GM10248 (cell line): ENCODE data around the gene NFATC3.
"Not testable (repeated sequence)": the region's sequence is repeated elsewhere in the genome, so short reads cannot be mapped to it uniquely, and the experiment has no call there.

Experiments used
- CTCF ChIA-PET: fragments of 300-600 bp; sonication (Branson Sonifier 250); formaldehyde crosslinking; extraction: SDS; loops from one replicate; lab custom pipeline; 2021; ENCODE audit warnings: antibody characterized with exemption; lab: Yijun Ruan, JAX
- POLR2A ChIA-PET: fragments of 350-650 bp; sonication (Branson Sonifier 250); formaldehyde crosslinking; extraction: SDS; loops from one replicate; lab custom pipeline; 2020; ENCODE audit warnings: antibody characterized with exemption; lab: Yijun Ruan, JAX
- DNase-seq: peaks from one replicate; pipeline ENCODE4 v3.0.0; 2012; ENCODE audit errors: extremely low spot score
- TF ChIP-seq, protein P1 (sequence below): IDR thresholded peaks from 2 replicates; pipeline ENCODE4 v1.5.1; 2012; ENCODE audit warnings: mild to moderate bottlenecking, low read depth; ENCODE audit errors: extremely low read depth, missing control alignments, control extremely low read depth

NFATC3 gene

DNA sequence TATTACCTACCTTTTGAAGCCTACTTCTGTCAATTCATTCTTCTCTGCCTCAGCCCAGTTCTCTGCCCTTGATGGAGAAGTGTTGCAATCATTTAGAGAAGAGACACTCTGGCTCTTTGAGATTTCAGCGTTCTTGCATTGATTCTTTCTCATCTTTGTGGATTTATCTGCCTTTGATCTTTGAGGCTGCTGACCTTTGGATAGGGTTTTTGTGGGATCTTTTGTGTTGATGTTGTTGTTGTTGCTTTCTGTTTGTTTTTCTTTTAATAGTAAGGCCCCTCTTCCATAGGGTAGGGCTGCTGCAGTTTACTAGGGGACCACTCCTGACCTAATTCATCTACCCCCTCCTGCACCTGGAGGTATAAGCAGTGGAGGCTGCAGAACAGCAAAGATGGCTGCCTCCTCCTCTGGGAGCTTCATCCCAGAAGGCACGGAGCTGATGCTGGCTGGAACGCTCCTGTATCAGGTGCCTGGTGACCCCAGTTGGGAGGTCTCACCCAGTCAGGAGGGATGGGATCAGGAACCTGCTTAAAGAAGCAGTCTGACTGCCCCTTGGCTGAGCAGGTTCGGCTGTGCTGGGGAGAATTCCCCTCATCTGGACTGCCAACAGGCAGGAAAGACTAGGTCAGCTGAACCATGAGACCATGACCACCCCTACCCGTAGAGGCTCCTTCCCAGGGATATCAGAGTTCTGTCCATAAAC is 28.0 kb downstream of the NFATC3 start:
- POLR2A ChIA-PET = no interaction called here
- CTCF ChIA-PET = interaction anchor here (1.1 to 1.3 kb wide), 2 partner anchors 20 to 28 kb away, joined by 4 read pairs; partner anchors contain the start of gene NFATC3
- TF ChIP-seq, protein P1, sequence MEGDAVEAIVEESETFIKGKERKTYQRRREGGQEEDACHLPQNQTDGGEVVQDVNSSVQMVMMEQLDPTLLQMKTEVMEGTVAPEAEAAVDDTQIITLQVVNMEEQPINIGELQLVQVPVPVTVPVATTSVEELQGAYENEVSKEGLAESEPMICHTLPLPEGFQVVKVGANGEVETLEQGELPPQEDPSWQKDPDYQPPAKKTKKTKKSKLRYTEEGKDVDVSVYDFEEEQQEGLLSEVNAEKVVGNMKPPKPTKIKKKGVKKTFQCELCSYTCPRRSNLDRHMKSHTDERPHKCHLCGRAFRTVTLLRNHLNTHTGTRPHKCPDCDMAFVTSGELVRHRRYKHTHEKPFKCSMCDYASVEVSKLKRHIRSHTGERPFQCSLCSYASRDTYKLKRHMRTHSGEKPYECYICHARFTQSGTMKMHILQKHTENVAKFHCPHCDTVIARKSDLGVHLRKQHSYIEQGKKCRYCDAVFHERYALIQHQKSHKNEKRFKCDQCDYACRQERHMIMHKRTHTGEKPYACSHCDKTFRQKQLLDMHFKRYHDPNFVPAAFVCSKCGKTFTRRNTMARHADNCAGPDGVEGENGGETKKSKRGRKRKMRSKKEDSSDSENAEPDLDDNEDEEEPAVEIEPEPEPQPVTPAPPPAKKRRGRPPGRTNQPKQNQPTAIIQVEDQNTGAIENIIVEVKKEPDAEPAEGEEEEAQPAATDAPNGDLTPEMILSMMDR = no peak
- DNase-seq = no peak

DNA sequence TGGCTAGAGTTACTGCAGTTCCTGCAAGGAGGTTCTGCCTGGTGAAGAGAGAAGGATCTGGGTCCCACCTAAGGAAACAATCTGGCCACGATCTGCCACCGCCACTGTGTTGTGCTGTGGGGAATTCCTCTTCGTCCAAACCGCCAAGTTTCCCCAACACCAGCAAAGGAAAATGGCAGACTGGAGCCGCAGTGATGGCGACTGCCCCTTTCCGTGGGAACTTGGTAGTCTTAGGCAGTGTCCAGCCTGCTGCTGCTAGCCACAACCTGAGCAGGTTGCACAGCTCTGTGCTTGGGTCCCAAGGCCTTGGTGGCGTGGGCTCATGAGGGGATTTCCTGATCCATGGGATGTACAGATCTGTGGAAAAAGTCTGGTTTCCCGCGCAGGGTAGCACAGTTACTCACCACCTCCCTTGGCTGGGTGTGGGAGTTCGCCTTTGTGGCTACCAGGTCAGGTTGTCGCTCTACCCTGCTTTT is 28.6 kb downstream of the NFATC3 start:
- ChIA-PET POLR2A (no interaction called here), CTCF (interaction anchor here (1.1 kb wide), 1 partner anchor 20 kb away, joined by 4 read pairs; no protein-coding TSS in a partner anchor)
- no peak for DNase-seq
- TF ChIP-seq, protein P1 = no peak

DNA sequence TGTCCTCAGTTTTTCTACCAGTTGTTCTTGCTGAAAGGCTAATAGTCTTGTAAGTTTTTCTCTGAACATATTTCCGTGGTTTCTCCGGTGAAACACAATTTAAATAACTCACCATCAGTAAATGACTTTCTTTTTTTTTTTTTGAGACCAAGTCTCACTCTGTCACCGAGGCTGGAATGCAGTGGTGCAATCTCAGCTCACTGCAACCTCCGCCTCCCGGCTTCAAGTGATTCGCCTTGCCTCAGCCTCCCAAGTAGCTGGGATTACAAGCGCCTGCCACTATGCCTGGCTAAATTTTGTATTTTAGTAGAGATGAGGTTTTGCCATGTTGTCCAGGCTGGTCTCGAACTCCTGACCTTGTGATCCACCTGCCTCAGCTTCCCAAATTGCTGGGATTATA is 29.8 kb downstream of the NFATC3 start:
- CTCF ChIA-PET = interaction anchor here (0.8 to 1.0 kb wide), 2 partner anchors 14 to 26 kb away, joined by 3 read pairs; no protein-coding TSS in a partner anchor
- POLR2A ChIA-PET, DNase-seq: not testable (repeated sequence)

DNA sequence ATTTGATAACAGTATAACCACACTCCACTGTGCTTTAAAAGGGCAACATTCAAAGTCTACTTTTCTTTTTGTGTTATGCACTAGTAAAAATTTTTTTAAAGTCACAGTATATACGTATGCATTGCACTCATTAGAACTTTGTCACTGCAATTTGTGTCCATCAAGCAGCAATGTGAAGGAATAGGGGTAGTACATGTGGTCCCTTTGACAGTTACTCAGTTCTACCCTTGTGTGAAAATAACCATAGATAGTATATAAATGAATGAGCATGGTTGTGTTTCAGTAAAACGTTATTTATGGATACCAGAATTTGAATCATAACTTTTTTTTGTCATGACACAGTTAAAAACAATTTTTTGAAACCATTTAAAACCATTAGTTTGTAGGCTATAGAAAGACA is 30.7 kb downstream of the NFATC3 start:
- POLR2A ChIA-PET = no interaction called here
- TF ChIP-seq, protein P1 = no peak
- CTCF ChIA-PET = interaction anchor here (4.2 kb wide), 1 partner anchor 31 kb away, joined by 17 read pairs; the partner anchor contains the start of gene NFATC3

DNA sequence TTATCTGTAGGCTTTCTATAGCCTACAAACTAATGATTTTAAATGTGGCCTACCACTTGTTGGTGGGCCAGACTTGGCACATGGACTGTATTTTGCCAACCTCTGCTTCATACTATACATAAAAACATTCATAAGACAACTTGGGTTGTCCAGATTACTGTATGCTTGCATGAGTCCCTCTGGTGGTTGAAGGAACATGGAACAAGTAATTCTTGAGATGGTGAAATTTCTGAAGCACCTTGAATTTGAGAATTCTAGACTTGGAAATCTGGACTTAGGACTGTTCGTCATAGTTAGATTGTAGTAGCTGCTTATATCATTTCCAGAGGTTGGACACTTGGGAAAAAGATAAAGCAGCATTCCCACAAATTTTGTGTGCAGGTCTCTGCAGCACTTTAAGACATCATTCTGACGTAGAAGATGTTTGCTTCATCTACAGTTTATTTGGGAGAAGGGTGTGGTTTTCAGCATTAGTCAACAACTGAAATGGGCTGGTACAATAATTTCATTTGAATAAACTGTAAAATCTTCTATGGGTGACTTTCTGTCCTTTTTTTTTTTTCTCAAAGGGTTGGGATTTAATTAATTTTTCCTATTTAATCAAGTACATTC is 31.2 kb downstream of the NFATC3 start:
- ChIA-PET POLR2A (no interaction called here), CTCF (interaction anchor here (0.9 to 4.2 kb wide), 7 partner anchors 12 to 233 kb away, joined by 3 to 17 read pairs (median 5); partner anchors contain the start of gene NFATC3)
- TF ChIP-seq, protein P1 = no peak
- DNase-seq = peak; percentile 34

More for the DNA sequence above, 30.7 kb downstream of the NFATC3 start:
- no peak for DNase-seq

DNA sequence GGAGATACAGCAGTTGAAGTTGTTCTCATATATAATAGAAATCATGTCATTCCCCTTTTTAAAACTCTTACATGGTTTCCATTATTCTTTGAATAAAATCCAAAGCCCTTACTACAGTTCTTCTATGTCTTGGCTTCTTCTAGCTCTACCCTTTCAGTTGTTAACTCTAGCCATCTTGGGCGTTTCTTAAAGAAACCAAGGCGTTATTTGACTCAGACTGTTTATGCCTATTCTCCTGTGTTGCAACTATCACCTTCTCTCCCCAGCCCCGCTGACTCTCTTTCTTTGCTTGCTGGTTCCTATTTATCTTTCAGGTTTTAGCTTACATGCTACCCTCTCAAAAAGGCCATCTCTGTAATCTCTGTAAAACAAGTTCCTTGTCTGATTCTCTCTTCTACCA is 32.7 kb downstream of the NFATC3 start:
- no peak for DNase-seq
- POLR2A ChIA-PET = no interaction called here
- CTCF ChIA-PET = interaction anchor here (0.9 to 4.2 kb wide), 8 partner anchors 9 to 48 kb away, joined by 3 to 17 read pairs (median 6); partner anchors contain the start of gene NFATC3
- TF ChIP-seq, protein P1 = no peak

DNA sequence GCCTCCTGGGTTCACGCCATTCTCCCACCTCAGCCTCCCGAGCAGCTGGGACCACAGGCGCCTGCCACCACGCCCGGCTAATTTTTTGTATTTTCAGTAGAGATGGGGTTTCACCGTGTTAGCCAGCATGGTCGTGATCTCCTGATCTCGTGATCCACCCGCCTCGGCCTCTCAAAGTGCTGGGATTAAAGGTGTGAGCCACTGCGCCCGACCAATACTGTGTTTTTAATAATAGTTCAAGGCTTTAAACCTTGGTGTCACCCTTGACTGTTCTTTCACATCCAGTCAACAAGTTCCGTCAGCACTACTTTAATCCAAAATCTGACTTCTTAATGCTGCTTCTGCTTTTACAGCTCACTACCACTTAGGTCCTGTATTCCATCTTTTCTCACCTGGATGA is 33.8 kb downstream of the NFATC3 start:
- CTCF ChIA-PET = interaction anchor here (0.9 to 4.2 kb wide), 10 partner anchors 9 to 210 kb away, joined by 3 to 17 read pairs (median 4); partner anchors contain the start of gene NFATC3
- POLR2A ChIA-PET = not testable (repeated sequence)
- DNase-seq = peak; percentile 40

DNA sequence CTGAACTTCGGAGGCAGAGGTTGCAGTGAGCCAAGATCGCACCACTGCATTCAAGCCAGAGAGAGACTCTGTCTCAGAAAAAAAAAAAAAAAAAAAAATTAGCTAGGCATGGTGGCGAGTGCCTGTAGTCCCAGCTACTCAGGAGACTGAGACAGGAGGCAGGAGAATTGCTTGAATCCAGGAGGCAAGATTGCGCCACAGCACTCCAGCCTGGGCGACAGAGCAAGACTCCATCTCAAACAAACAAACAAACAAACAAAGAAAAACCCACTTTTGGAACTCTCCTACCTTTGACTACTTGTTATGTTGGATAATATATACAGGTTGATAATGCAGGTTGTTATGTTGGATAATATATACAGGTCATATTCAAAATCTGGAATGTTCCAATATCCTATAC is 35.3 kb downstream of the NFATC3 start:
- ChIA-PET CTCF (interaction anchor here (0.9 to 4.1 kb wide), 11 partner anchors 7 to 447 kb away, joined by 3 to 15 read pairs (median 3); no protein-coding TSS in a partner anchor), POLR2A (interaction anchor here (0.6 to 0.7 kb wide), 4 partner anchors 16 to 864 kb away, joined by 3 to 4 read pairs (median 3); no protein-coding TSS in a partner anchor)
- not testable (repeated sequence) for DNase-seq
